COLO668 (cell line): ENCODE measurements around the gene STAB1.

ENCODE experiments used
- DNase-seq: peaks from one replicate; lab custom pipeline; 2025; ENCODE audit not compliant: unreplicated experiment; lab: John Stamatoyannopoulos, UW

Gene STAB1

DNA sequence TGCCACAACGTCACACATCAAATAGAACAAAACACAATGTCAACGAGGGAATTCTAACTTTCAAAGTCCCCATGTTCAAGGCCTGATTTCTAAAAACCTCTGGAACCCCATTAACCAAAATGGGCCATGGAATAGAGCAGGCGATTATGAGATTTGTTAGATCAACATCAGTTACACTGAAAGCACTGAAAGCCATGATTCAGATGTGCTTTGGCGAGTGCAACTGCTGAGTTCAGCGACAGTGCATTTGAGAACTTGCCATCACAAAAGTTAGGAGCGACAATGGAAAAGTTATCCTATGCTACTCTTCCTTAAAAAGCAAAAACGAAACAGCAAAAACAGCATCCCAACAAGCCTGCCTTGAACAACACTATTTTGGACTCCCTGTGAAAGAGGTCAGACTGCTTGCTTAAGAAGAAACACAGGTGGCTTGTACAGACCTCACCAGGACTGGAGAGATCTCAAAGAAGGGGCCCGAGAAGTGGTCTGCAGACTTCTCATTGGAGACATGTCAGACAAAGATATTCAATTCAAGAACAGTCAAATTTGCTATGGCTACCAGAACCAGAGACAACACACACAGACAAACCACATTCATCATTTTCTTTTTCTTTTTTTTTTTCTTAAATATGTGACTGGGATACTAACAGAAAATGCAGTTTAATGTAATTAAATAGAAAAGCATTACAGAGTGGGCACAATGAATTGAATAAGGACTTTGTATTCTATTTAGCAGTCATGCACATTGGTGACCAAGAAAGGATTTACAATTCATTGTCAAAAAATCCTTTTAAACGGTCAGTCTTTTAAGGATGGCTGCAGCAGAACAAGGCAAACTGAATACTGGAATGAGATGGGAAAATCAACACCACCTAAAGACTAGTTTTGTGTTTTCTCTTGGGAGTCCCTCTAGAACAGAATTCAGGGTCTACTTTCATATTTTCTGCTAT is 62.1 kb downstream of the STAB1 start:
- DNase-seq = no peak

DNA sequence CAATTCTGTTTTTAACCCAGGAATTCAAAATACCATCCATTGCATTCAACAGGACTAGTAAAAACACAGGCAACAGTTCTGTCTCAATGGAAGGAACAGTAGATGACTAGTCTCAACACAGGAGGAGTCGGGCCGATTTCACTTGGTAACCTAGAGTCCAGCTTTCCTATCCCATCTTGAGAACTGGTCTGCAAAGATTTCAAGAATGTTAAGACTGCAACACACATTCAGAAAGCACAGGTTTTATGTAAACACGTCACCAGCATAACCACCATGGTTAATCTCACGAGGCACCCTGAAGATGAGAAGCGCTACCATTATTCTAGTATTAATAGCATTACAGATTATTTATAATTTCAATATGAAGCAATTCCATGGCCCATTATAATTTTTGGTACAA is 63.3 kb downstream of the STAB1 start:
- no peak for DNase-seq

DNA sequence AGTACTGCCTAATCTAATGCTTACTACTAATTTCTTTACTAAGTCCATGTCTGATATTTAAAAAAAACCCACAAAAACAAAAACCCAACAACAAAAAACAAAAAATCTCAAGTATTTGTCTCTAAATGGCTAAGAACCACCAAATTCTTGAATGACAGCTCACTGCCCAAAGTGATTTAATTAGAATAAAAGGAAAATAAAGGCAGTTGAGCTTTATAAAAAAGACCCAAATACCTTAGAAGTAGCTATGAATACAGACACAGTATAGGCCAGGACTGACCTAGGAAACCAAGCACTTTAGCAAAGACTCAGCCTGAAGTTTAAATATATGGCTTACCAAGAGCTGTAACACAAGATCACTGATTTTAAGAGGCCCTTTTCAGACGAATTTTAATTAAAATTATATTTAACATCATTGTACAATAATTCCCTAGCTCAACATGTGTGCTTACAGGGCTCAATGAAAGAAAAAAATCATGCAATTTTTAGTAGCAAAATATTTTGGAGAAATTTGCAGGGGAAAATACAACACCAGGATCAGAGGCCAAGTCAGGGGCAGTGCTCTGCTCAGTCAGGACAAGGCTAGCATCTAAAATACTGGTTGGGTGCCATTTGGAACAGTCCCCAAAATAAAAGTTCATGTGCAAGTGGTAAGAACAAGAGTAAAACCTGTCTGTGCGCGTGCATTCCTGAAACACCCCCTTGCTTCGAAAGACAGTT is 66.0 kb downstream of the STAB1 start:
- no peak for DNase-seq

DNA sequence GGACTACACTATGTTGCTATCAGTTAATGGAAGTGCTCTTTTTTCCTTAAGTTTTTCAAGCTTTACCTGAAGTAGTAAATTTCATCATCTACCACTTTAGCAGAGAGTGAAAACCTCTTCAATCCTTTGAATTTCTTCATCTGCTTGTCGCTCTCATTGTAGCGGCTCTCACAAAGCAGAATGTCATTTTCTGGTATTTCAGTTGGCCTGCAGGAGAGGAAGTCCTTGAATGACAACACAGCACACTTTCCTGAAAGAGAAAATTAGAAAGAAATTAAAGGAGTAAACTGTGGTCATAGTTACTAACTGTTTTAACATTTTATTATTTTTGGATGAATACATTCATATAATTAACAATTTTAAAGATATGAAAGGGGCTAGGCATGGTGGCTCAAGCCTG is 68.8 kb downstream of the STAB1 start:
- DNase-seq = no peak

DNA sequence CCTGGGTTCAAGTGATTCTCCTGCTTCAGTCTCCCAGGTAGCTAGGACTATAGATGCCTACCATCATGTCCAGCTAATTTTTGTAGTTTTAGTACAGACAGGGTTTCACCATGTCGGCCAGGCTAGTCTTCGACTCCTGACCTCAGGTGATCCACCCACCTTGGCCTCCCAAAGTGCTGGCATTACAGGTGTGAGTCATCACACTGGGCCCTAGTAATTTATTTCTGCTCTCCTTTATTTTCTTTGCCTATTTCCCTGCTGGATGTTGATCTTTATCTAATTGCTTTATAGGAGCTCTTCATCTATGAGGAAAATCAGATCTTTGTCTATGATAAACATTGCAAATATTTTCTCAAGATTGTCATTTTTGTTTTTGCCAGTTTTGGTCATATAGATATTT is 72.9 kb downstream of the STAB1 start:
- DNase-seq = no peak

DNA sequence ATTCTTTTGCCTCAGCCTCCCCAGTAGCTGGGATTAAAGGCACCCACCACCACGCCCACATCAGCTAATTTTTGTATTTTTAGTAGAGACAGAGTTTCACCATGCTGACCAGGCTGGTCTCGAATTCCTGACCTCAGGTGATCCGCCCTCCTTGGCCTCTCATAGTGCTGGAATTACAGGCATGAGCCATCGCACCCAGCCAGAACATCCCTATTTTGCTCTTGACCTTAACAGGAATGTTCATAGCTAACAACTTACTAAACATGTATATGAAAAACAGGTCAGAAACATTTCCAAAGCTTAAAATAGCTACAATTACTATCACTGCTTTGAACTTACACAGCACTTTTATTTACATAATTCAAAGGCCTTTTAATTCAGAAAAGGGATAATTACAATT is 74.9 kb downstream of the STAB1 start:
- DNase-seq = no peak

DNA sequence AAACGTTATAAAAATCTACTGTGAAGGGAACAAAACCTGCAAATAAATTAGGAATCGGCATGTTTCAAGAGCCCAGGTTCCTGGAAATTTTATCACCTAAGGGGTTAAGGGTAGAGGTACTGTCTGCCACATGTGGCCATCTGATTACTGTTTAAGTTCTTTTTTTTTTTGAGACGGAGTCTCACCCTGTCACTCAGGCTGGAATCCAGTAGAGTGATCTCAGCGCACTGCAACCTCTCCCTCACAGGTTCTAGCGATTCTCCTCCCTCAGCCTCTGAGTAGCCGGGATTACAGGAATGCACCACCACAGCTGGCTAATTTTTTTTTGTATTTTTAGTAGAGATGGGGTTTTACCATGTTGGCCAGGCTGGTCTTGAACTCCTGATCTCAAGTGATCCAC is 77.1 kb downstream of the STAB1 start:
- DNase-seq = no peak
